Left kidney (tissue), 2 donors: ENCODE measurements around the gene RET. TPM values are rescaled to one million over a fixed set of nuclear protein-coding genes. Genes with fewer than 3 reads are reported as not detected.

ENCODE experiments used
- DNase-seq: peaks from one replicate; pipeline ENCODE4 v3.0.0-alpha.2; 2013
- polyA plus RNA-seq: library from polyadenylated mRNA; unstranded; fragments of 120-200 nt; gene quantifications from one replicate; pipeline ENCODE4 v1.2.1, GENCODE V29; 2013; ENCODE audit not compliant: insufficient read length

The RET gene
- polyA plus RNA-seq, 1 donor, result 16.7 TPM

- DNase-seq, result no peak
These were observed 33.0 kb upstream of the RET start for GRCh38 chr10:43043773-43044447.

- no peak for DNase-seq
These were observed 32.4 kb upstream of the RET start for GRCh38 chr10:43044448-43044921.

GRCh38 chr10:43044961-43045621 is 31.8 kb upstream of the RET start:
- no peak for DNase-seq

DNA sequence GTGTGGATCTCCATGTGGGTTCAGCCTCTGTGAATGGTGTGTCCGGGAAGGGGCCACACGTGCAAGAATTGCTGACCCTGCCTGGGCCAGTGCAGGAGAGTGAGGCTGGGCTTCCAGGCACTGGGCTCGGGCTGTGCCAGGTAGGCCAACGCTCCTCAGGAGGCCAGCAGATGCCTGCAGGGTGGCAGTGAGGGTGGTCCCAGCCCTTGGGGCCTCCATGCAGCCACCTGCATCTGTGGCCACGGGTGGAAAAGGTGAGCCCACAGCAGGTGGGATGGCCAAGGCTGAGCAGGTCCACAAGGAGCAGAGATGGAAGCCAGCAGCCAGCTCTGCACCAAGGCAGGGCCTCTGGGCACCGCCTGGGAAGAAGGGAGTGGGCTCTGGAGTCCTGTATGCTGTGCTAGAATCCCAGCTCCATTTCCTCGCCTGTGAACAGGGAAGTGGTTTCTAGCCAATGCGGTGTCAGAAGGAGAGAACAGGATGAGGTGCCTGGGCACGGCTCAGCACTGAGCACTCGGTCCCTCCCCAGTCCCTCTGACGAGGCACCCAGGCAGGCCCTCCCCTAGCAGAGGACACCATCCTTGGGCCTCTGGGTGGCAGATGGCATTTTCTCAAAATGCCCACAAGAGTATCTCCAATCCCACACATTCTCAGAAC is 31.1 kb upstream of the RET start:
- no peak for DNase-seq

- no peak for DNase-seq
These were observed 30.4 kb upstream of the RET start for GRCh38 chr10:43046288-43046991.

- DNase-seq, result no peak
These were observed 29.4 kb upstream of the RET start for GRCh38 chr10:43047288-43047970.

DNA sequence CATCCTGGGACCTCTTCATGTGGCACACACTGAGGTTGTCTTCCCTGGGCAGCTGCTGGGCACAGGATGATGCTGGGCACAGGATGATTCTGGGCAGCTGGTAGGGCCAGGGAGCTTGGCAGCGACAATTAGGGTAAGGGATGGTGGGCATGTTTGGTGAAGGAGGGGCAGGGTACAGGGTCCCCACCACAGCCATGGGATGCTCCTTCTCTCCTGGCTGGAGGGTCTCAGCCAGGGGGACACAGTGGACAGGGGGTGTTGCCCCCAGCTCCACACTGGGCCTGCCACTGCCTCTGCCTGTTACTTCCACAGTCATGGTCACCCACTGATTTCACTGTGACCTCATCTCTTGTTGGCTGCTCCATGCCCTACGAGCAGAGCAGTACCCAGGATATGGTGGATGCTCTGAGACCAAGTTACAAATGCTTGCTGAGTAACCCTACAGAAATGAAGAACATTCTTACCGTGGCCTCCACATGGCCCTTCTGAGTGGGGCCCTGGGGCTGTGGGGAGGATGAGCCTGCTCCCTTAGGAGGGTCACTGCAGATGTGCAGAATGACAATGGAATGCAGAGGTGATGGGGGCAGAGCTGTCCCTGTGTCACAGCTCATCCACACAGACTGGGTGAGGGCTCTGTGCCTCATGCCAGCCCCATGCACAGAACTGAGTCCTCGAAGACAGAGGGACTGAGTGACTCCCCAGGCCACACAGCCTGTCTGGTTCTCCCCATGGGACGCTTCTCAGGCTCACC is 28.4 kb upstream of the RET start:
- no peak for DNase-seq

DNA sequence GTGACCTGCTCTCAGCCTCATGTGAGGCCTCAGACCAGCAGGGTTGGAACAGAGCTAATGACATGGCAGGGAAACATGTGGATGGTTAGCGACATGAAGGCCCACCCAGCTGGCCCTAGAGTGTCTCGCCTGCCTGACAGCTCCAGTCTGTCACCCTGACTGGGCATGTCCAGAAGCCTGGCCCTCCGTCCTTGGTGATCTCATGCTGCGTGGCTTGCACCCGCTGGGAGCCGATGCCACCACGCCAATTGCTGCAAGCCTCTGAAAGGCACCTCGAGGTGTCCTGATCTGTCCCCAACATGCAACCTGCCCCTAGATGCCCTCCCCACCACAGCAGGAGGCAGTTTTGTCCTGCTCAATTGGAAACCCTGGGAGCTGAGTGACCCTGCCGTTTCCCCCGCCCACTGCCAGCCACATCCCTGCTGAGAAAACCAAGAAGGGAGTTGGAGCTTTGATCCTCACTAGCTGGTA is 27.8 kb upstream of the RET start:
- DNase-seq, result no peak

DNA sequence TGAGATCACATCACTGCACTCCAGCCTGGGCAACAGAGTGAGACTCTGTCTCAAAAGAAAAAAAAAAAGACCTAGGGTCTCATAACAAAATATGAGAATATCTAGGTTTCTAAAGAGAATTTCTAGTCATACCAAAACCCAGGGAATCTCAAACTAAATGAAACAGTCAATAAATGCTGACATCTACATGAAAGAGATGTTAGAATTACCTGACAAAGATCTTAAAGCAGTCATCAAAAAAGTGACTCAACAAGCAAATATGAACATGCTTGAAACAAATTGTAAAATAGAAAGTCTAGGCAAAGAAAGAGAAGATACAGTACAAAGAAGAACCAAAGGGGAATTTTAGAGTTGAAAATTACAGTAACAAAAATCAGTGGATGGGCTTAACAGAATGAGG is 26.9 kb upstream of the RET start:
- DNase-seq, result no peak

DNA sequence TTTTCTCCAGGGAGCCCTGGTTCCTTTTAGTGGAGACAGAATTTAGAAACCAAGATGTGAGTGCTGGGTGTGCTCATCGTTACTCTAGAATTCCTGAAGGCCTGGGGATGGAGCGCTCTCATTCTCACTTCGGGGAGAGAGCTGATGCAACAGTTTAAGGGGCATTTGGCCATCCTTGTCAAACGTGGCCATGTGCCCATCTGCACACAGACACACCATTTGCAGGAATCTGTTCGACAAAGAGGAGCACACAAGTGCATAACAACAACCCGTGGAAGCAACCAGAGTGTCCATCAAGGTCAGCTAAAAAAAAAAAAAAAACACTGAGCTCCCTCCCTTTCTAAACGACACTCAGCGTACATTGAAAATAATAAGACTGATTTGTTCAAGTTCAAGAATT is 23.0 kb upstream of the RET start:
- DNase-seq, result no peak

DNA sequence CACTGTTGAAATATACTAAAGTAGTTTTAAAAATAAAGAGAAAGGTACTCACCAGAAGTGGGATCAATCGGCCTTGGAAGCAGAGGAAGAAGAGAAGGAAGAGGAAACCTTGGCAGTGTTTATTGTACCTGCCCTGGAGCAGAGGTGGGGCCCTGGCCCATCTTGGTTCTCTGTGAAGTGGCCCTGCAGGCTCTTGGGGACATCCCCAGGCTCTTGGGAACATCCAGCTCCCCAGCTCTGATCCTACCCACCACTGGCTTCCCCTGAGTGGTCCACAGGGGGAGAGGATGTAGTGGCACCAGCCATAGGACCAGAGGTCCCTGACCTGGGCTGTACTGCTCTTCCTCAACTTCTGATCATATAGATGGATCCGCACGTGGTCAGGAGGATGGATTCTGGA is 22.3 kb upstream of the RET start:
- DNase-seq, result no peak

DNA sequence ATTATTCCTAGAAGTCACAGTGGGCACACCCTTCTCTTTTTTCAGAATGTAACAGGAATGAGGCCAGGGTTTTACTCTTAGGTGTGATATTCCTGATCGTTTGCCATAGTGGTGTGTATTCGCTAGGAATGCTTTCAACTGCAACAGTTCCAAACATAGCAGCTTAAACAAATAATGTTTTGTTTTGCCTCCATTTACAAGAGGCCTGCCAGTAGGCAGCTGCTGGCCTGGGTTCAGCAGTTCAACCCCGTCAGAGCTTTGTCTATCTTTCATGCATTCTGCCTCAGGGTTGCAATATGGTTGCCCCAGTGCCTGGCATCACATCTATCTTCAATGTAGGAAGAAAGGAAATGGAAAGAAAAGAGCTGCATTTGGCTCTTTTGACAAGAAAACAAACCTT is 21.7 kb upstream of the RET start:
- DNase-seq, result no peak

GRCh38 chr10:43055991-43056567 is 20.8 kb upstream of the RET start:
- no peak for DNase-seq

DNA sequence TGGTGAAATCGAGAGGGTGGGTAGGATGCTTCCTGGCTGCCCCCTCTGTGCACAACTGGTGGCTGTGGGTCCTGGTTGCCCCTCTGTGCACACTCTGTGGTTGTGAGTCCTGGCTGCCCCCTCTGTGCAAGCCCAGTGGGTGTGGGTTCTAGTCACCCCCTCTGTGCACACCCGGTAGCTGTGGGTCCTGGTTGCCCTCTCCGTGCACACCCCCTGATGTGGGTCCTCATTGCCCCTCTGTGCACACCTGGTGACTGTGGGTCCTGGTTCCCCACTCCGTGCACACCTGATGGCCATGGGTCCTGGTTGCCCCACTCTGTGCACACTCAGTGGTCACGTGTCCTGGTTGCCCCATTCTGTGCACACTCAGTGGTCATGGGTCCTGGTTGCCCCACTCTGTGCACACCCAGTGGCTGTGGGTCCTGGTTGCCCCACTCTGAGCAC is 20.3 kb upstream of the RET start:
- DNase-seq, result no peak

GRCh38 chr10:43057231-43057711 is 19.6 kb upstream of the RET start:
- DNase-seq, result no peak

DNA sequence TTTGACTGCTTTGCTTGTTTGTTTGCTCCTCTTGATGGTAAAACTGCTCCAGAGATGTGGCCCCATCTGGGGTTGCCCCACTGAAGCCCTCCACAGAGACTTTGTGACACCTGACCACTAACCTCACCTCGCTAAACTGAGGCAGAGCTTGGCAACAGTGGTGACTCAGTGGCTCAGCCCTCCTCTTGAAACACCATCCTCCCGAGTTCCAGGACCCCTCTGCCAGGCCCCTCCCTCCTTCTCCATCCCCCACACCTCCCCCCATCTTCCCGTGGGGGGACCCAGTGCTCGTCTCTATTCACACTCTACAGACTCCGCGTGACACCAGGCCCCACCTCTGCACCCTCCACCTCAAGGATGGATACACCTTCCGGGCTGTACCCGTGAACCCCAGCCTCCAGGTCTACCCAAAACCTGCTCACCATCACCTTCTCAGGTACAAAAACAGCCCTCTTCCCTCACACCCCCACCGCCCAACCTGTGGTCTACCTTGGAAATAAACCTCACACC is 19.0 kb upstream of the RET start:
- DNase-seq, result no peak

- DNase-seq, result no peak
These were observed 18.0 kb upstream of the RET start for GRCh38 chr10:43058716-43059335.

- DNase-seq, result no peak
These were observed 17.5 kb upstream of the RET start for GRCh38 chr10:43059336-43059720.

DNA sequence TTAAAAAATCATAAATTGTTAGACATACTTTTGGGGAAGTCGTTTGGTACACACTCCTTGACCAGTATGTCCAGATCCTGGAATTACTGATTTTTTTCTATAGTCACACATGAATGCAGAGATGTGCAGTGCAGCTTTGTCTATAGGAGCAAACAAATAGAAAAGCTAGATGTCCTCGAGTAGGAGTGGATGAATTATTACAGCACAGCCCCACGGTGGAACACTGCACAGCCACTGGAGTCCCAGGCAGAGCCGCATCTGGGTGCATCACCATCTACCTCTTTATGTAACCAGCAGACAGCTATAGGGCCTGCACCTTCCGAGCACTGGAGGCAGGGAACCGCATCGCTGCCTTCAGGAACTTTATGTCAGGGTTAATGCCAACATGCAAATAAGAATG is 17.0 kb upstream of the RET start:
- no peak for DNase-seq

GRCh38 chr10:43060291-43060690 is 16.6 kb upstream of the RET start:
- DNase-seq, result no peak
